HepG2 (cell line): Measurements from ENCODE around the gene CMTM1. TPM values are rescaled to one million over a fixed set of nuclear protein-coding genes. Genes with fewer than 3 reads are reported as not detected.

Experiments used
- CHD2 ChIP-seq: IDR thresholded peaks from 2 replicates; pipeline ENCODE4 v1.6.1; 2011; ENCODE audit warnings: low read depth, low read length, improper control_type of control experiment
- CTCF ChIP-seq: sonication (generic); formaldehyde crosslinking; IDR thresholded peaks from 2 replicates; pipeline ENCODE4 v1.5.0; 2020; ENCODE audit warnings: mild to moderate bottlenecking, missing genetic modification reagents, moderate library complexity
- EED ChIP-seq: sonication (generic); formaldehyde crosslinking; IDR thresholded peaks from 2 replicates; pipeline ENCODE4 v1.5.0; 2020; ENCODE audit warnings: mild to moderate bottlenecking, missing genetic modification reagents
- FLYWCH1 ChIP-seq: sonication (generic); formaldehyde crosslinking; IDR thresholded peaks from 2 replicates; pipeline ENCODE4 v1.8.1; 2023; ENCODE audit warnings: mild to moderate bottlenecking, missing genetic modification reagents
- GATAD1 ChIP-seq: IDR thresholded peaks from 2 replicates; pipeline ENCODE4 v1.6.1; 2016; ENCODE audit warnings: missing genetic modification reagents, missing compliant biosample characterization
- HMG20A ChIP-seq: IDR thresholded peaks from 2 replicates; pipeline ENCODE4 v1.6.1; 2016; ENCODE audit warnings: borderline replicate concordance
- HMG20B ChIP-seq: conservative IDR thresholded peaks from 2 replicates; pipeline ENCODE4 v1.6.1; 2016; ENCODE audit warnings: missing genetic modification reagents, missing compliant biosample characterization
- MXI1 ChIP-seq: IDR thresholded peaks from 3 replicates; pipeline ENCODE4 v1.6.1; 2012; ENCODE audit warnings: low read depth, low read length, inconsistent platforms, borderline replicate concordance
- PHF5A ChIP-seq: IDR thresholded peaks from one replicate; pipeline ENCODE4 v1.6.1; 2018; ENCODE audit warnings: low read depth, missing genetic modification reagents; ENCODE audit not compliant: unreplicated experiment
- SOX5 ChIP-seq: IDR thresholded peaks from 2 replicates; pipeline ENCODE4 v1.6.1; 2016; ENCODE audit warnings: borderline replicate concordance
- STAG1 ChIP-seq: sonication (generic); formaldehyde crosslinking; IDR thresholded peaks from 2 replicates; pipeline ENCODE4 v1.4.0; 2020; ENCODE audit warnings: missing genetic modification reagents
- TCF7 ChIP-seq: sonication (generic); IDR thresholded peaks from 2 replicates; pipeline ENCODE4 v1.6.1; 2016; ENCODE audit warnings: antibody characterized with exemption, low read depth
- ZHX2 ChIP-seq, 2 experiments: sonication (generic) in 1 of 2; formaldehyde crosslinking in 1 of 2; IDR thresholded peaks; 2 replicates each; pipeline versions ENCODE4 v1.6.1 to v1.9.0; 2014 to 2022; ENCODE audit warnings: antibody characterized with exemption in 1 of 2, borderline replicate concordance in 1 of 2, inconsistent platforms in 1 of 2, low read depth in 1 of 2, missing genetic modification reagents in 1 of 2
- ZNF160 ChIP-seq: sonication (generic); formaldehyde crosslinking; IDR thresholded peaks from 2 replicates; pipeline ENCODE4 v1.8.0; 2022; ENCODE audit warnings: mild to moderate bottlenecking, inconsistent platforms, missing genetic modification reagents
- ZNF282 ChIP-seq: fragments of 450-650 bp; IDR thresholded peaks from 2 replicates; pipeline ENCODE4 v1.6.1; 2018; ENCODE audit not compliant: partially characterized antibody
- ZNF570 ChIP-seq: sonication (generic); formaldehyde crosslinking; IDR thresholded peaks from 2 replicates; pipeline ENCODE4 v1.4.0; 2020; ENCODE audit warnings: mild to moderate bottlenecking, missing genetic modification reagents, borderline replicate concordance
- ZNF660 ChIP-seq: sonication (generic); formaldehyde crosslinking; IDR thresholded peaks from 2 replicates; pipeline ENCODE4 v1.5.1; 2020; ENCODE audit warnings: mild to moderate bottlenecking, low read depth, missing genetic modification reagents, borderline replicate concordance
- ZSCAN20 ChIP-seq: sonication (generic); formaldehyde crosslinking; IDR thresholded peaks from 2 replicates; pipeline ENCODE4 v1.4.0; 2020; ENCODE audit warnings: missing genetic modification reagents, mild to moderate bottlenecking, borderline replicate concordance
- polyA plus RNA-seq, 8 experiments: library from polyadenylated mRNA; depleted of rRNA in 3 of 8; stranded (reverse) in 7 of 8; unstranded in 1 of 8; fragments of >200 nt; fragmentation: Illumina TruSeq in 4 of 8; extraction: Trizol in 4 of 8; gene quantifications; 2 replicates each; pipeline versions ENCODE4 v1.2.1 to v1.2.3, GENCODE V29; 2011 to 2016; ENCODE audit warnings: low read depth in 4 of 8, missing spikeins in 1 of 8, mixed read lengths in 1 of 8; ENCODE audit not compliant: insufficient read depth in 1 of 8
- total RNA-seq, 5 experiments: library from RNA; depleted of rRNA; stranded (reverse); fragments of >200 nt; fragmentation: Illumina TruSeq; extraction: Trizol; gene quantifications; 2 replicates each; pipeline ENCODE4 v1.2.3, GENCODE V29; 2016; ENCODE audit warnings: low read depth in 1 of 5

CMTM1 gene
- total and polyA plus RNA-seq, 2 of the 13 experiments (the other 11 are each of a cell fraction or from before 2014, with no cell fraction given), result 1.7 to 2.9 TPM

DNA sequence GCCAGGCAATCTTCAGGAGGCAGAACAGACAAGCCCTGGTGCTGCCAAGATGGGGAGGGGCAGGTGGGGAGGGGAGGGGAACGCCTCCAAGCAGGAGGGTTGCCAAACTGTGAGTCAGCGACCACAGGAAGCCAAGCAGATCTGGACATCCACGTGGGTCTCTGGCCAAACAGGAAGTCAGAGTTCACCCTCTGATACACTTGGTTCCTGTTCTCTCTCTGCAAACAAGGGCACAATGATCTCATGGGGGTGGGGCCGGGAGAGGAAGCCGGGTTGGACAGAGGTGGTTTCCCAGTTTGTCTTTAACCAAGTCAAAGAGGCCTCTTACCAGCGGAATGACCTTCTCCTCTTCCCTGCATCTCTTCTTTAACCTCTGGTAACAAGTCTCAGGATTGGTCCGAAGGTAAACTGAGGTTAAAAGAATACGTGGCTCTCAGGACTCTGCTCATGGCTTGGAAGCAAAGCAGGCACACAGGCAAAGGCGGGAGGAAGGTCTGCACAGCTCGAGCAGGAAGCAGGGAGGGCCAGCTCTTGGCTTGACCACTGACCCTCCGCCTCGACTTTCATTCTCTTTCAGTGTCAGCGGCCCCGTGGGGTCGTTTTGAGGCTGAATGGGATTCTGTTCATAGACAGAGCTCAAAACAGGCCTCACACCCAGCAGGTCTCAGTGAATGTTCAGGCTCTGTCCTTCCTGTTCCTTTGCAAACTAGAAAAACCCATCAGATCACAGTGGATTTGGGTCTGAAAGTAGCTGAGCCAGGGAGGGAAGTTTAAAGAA is 49.2 kb upstream of the CMTM1 start (continued):
- TF ChIP-seq ZHX2 (IDR thresholded peaks at IDR 0.05; ENCODE audit: low read depth) (0 out of 2 replicates have a peak, but pooled peaks have one; percentile 14), ZHX2 (CRISPR knock-in tag; IDR thresholded peaks at IDR 0.05; ENCODE audit: borderline replicate concordance) (no peak), GATAD1 (CRISPR knock-in tag) (peak; percentile 85), ZSCAN20 (CRISPR knock-in tag) (0 out of 2 replicates have a peak, but pooled peaks have one; percentile 54), ZNF570 (no peak), FLYWCH1 (CRISPR knock-in tag) (0 out of 2 replicates have a peak, but pooled peaks have one; percentile 23), PHF5A (CRISPR knock-in tag) (no peak), EED (0 out of 2 replicates have a peak, but pooled peaks have one; percentile 32), CHD2 (no peak), STAG1 (peak; percentile 2; the same call in 1 of the 2 replicates), HMG20B (CRISPR knock-in tag) (peak; percentile 70; the same call in 1 of the 2 replicates), SOX5 (peak; percentile 94), TCF7 (peak; percentile 56; the same call in 1 of the 2 replicates), ZNF660 (CRISPR knock-in tag) (no peak), HMG20A (CRISPR knock-in tag) (peak; percentile 86), MXI1 (peak; percentile 99; the same call in 2 of the 3 replicates), ZNF160 (CRISPR knock-in tag) (peak; percentile 33), ZNF282 (no peak), CTCF (CRISPR knock-in tag) (0 out of 2 replicates have a peak, but pooled peaks have one; percentile 4)
